GM06990 (cell line): ENCODE measurements around the gene INSIG2.

Experiments
- DNase-seq: peaks from one replicate; pipeline ENCODE4 v3.0.0-alpha.2; 2011; ENCODE audit not compliant: insufficient read length; ENCODE audit errors: extremely low read depth
- H3K27me3 ChIP-seq: replicated peaks from 2 replicates; pipeline ENCODE4 v1.6.0; 2011; ENCODE audit warnings: low read length; ENCODE audit not compliant: control insufficient read depth, insufficient read depth
- H3K36me3 ChIP-seq: 2 replicates; pipeline ENCODE4 v1.5.1; 2011; ENCODE audit warnings: low read length; ENCODE audit not compliant: control insufficient read depth, insufficient read depth
- H3K4me3 ChIP-seq: replicated peaks from 2 replicates; pipeline ENCODE4 v1.5.1; 2011; ENCODE audit warnings: low read depth, mild to moderate bottlenecking, control low read depth, low read length
- TF ChIP-seq, protein P1 (sequence below): IDR thresholded peaks from 2 replicates; pipeline ENCODE4 v1.5.1; 2011; ENCODE audit warnings: low read length, control low read depth, mild to moderate bottlenecking, inconsistent platforms; ENCODE audit not compliant: insufficient read depth, poor library complexity, severe bottlenecking

Gene INSIG2

DNA sequence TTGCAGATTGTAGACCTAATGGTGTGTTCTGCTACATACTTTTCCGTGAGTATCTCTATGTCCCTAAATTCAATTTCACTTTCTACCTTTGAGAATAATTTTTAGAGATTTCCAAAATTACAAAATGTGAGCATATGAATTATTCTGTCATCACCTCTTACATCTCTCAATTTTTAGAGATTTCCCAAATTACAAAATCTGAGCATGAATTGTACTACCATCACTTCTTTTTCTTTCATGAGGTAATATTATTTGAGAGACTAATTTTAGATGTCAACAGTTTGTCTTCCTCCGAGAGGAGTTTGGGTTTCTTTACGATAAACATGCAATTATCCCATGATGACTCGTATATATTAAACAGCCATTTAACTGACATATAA lies 32.1 kb downstream of the INSIG2 start:
- TF ChIP-seq, protein P1, sequence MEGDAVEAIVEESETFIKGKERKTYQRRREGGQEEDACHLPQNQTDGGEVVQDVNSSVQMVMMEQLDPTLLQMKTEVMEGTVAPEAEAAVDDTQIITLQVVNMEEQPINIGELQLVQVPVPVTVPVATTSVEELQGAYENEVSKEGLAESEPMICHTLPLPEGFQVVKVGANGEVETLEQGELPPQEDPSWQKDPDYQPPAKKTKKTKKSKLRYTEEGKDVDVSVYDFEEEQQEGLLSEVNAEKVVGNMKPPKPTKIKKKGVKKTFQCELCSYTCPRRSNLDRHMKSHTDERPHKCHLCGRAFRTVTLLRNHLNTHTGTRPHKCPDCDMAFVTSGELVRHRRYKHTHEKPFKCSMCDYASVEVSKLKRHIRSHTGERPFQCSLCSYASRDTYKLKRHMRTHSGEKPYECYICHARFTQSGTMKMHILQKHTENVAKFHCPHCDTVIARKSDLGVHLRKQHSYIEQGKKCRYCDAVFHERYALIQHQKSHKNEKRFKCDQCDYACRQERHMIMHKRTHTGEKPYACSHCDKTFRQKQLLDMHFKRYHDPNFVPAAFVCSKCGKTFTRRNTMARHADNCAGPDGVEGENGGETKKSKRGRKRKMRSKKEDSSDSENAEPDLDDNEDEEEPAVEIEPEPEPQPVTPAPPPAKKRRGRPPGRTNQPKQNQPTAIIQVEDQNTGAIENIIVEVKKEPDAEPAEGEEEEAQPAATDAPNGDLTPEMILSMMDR: no peak
- Histone ChIP-seq H3K4me3 (no peak overlapping the region), H3K36me3 (no peaks in the 10 kb centered on the region), H3K27me3 (no peaks in the 10 kb centered on the region)
- no peak for DNase-seq

DNA sequence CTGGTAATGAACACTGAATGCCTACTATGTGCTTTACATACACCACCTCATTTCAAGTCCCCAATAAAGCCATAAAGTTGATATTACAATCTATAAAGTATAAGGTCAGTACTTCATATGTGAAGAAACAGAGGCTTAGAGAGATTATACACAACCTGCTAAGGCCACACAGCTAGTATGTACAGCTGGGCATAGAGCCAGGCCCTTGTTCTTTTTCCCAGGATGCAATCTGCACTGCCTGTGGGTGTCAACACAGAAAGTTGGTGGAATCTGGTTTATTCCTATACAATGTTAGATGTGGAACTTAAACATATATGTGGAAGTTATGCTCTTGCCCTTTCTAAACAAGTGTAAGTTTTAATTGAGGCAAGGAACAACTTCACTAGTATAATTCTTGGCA lies 32.8 kb downstream of the INSIG2 start:
- no peaks in the 10 kb centered on the region for H3K27me3 ChIP-seq
- H3K36me3 ChIP-seq: no peaks in the 10 kb centered on the region
- no peak overlapping the region for H3K4me3 ChIP-seq
- DNase-seq: no peak
- TF ChIP-seq, protein P1: no peak

DNA sequence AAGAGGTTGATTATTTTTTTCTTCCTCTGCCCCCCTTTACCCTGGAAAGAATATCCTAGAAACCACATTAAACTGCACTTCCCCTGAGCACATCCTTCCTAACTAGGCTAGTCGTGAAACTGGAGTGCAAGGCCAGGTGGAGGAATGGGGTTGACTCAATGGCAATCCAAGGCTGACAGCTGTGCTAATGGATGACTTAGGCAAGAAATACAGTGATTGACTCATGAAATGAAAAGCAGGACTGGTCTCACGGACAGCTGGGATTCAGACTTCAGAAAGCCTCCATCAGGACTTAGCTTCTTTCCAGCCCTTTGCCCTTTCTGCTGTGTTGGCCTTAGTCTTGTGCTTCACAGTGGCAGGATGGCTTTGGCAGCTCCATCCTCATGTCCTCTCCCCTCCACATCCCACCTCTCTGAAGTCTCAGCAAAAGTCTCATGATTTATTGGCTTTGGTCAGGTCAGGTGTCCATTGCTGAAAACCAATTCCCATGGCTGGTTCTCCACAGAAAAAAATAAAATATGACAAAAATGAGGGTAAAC lies 33.8 kb downstream of the INSIG2 start:
- H3K36me3 ChIP-seq: no peaks in the 10 kb centered on the region
- DNase-seq: no peak
- no peak overlapping the region for H3K4me3 ChIP-seq
- no peaks in the 10 kb centered on the region for H3K27me3 ChIP-seq
- TF ChIP-seq, protein P1: no peak

DNA sequence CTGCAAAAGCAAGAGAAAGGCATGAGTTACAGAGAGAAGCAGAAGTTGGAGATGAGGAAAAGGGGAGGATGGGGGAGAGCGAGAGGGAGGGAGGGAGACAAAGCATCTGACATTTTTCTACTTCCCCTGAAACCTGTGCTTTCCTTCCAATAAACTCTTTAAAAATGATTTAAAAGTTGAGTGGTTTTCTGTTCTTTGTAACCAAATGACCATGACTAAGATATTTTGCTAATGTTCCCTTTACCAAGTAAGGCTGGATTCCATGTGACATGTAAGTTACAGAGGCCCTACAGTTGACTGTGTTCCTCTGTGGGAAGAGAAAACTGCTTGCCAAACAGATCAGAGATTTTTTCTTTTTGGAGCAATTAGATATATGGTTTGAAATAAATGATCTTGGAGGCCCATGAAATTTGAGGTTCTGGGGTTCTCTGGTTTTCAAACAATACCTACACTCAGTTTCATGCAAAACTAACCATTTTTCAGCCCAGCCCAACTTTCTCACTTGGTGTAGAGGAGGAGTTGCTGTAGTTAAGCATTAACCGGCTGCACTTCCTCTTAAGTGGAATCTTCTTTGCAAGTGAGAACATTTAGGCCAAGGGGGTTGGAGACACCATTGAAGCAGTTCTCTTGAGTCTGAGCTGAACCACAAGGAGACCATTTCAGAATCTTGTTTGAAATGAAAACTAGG lies 34.5 kb downstream of the INSIG2 start:
- H3K4me3 ChIP-seq: no peak overlapping the region
- H3K27me3 ChIP-seq: no peaks in the 10 kb centered on the region
- no peak for DNase-seq
- TF ChIP-seq, protein P1: no peak
- H3K36me3 ChIP-seq: no peaks in the 10 kb centered on the region

DNA sequence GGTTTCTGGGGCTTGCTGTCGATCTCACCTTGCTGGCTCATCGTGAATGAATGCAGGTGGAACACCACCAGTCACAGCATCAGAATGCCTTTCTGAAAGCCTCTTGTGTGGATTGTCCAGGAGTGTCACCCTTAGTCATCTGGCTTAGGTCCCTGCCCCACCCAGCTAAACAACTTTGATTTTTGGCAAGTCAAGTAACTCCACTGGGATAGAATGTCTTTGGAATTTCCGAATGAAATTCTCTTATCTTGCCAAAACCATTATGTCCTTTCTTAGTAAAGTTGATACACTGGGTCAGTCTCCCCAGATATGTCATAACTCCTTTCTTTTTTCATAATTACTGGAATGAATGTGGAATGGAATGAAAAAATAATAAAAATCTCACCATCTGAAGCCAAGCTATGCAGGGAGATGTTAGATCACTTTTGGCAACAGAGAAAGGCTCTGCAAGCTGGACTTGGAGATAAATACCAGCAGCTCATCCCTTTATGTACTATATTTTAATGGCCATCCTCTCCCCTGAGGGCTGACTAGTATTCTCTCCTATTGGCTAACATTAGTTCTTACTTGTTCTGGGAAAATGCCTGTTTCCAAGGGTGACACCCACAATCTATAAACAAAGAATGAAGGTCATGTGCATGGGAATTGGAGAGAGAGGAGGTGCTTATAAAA lies 35.4 kb downstream of the INSIG2 start:
- Histone ChIP-seq H3K36me3 (no peaks in the 10 kb centered on the region), H3K4me3 (no peak overlapping the region), H3K27me3 (no peaks in the 10 kb centered on the region)
- TF ChIP-seq, protein P1: no peak
- no peak for DNase-seq
